Neural cell (in vitro differentiated cells): ENCODE measurements around the gene ANKRD6.

Experiments used
- POLR2AphosphoS5 ChIP-seq: IDR thresholded peaks from 2 replicates; pipeline ENCODE4 v1.6.1; 2012
- REST ChIP-seq: IDR thresholded peaks from 2 replicates; pipeline ENCODE4 v1.6.1; 2012; ENCODE audit warnings: borderline replicate concordance

DNA sequence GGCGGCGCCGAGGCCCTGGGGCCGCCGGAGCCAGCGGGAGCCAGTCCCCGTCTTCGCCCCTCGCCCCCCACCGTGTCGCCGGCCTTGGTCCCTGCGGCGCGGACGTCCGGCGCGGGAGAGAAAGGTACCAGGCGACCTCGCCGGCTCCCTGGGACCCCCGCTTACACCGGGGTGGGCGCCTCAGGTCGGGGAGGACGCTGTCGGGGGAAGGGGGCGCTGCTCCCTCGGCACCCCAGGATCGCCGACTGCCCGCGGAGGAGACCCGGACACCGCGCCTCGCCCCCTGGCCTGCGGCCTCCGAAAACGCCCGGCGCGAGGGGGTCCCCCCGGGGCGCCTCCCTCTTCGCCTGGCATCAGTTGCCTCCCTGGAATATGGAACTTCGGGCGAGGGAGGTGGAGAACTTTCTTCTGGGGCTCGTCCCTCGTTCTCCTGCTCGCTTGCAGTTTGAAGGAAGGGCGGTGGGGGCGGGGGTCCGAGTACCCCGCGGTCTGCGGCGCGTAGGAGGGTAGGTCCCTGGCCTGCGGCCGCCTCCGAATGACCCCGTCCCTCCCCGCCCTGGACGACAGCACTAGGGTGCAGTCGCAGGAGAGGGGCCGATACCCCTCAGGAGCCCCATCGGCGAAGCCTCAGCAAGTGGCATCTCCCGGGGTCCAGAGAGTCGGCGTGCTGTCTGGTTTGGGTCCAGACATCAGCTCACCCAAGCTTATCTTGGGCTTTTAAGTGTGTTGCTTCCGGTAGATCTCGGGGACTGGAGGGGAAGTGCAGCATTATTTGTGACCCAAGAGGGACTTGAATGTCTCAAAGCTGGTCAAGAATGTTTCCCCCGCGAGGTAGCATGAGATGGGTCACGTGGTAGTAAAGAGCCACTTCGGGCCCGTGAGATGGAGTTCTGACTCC, 549 bp downstream of the ANKRD6 start:
- TF ChIP-seq REST (no peak), POLR2AphosphoS5 (no peak)
